ENCODE measurements around the gene B3GALT6.

The B3GALT6 gene

GRCh38 chr1:1215881-1216605, 16.0 kb upstream of the B3GALT6 start:
- no peak for DNase-seq (ENCODE audit: low read depth, low spot score)

- DNase-seq (ENCODE audit: low read depth, low spot score): no peak
Measured at GRCh38 chr1:1216770-1217620, 15.0 kb upstream of the B3GALT6 start.

- DNase-seq (ENCODE audit: low read depth, low spot score): no peak
Measured at GRCh38 chr1:1217621-1218523, 14.2 kb upstream of the B3GALT6 start.

GRCh38 chr1:1218524-1219200, 13.4 kb upstream of the B3GALT6 start:
- no peak for DNase-seq (ENCODE audit: low read depth, low spot score)

GRCh38 chr1:1219341-1219740, 12.7 kb upstream of the B3GALT6 start:
- DNase-seq (ENCODE audit: low read depth, low spot score): no peak

GRCh38 chr1:1220197-1220596, 11.8 kb upstream of the B3GALT6 start:
- DNase-seq (ENCODE audit: low read depth, low spot score): no peak

GRCh38 chr1:1221887-1222574, 10.0 kb upstream of the B3GALT6 start:
- DNase-seq (ENCODE audit: low read depth, low spot score): no peak

- no peak for DNase-seq (ENCODE audit: low read depth, low spot score)
Measured at GRCh38 chr1:1222575-1223225, 9.3 kb upstream of the B3GALT6 start.

- DNase-seq (ENCODE audit: low read depth, low spot score): no peak
Measured at GRCh38 chr1:1223321-1223720, 8.7 kb upstream of the B3GALT6 start.

GRCh38 chr1:1223891-1224290, 8.1 kb upstream of the B3GALT6 start:
- DNase-seq (ENCODE audit: low read depth, low spot score): no peak

GRCh38 chr1:1225238-1225845, 6.7 kb upstream of the B3GALT6 start:
- DNase-seq (ENCODE audit: low read depth, low spot score): no peak

- DNase-seq (ENCODE audit: low read depth, low spot score): no peak
Measured at GRCh38 chr1:1225913-1226312, 6.1 kb upstream of the B3GALT6 start.

- no peak for DNase-seq (ENCODE audit: low read depth, low spot score)
Measured at GRCh38 chr1:1226566-1227362, 5.3 kb upstream of the B3GALT6 start.

- DNase-seq (ENCODE audit: low read depth, low spot score): no peak
Measured at GRCh38 chr1:1227386-1227785, 4.7 kb upstream of the B3GALT6 start.

GRCh38 chr1:1228187-1228586, 3.9 kb upstream of the B3GALT6 start:
- no peak for DNase-seq (ENCODE audit: low read depth, low spot score)

GRCh38 chr1:1228596-1229321, 3.3 kb upstream of the B3GALT6 start:
- no peak for DNase-seq (ENCODE audit: low read depth, low spot score)

- DNase-seq (ENCODE audit: low read depth, low spot score): no peak
Measured at GRCh38 chr1:1229770-1230169, 2.3 kb upstream of the B3GALT6 start.

GRCh38 chr1:1230656-1231399, 1.2 kb upstream of the B3GALT6 start:
- DNase-seq (ENCODE audit: low read depth, low spot score): no peak

Data from activated CD4-positive, CD25-positive, alpha-beta regulatory T cell treated with anti-CD3 and anti-CD28 coated beads, Interleukin-2, amount 50 U/mL, for 16 hours (primary cell).